ENCODE results near the gene HDX.
A peak's percentile ranks its signal among the peaks of the same experiment; 100 is the strongest.
"Not testable (repeated sequence)": the region's sequence is repeated elsewhere in the genome, so short reads cannot be mapped to it uniquely, and the experiment has no call there.

Gene HDX, protein sequence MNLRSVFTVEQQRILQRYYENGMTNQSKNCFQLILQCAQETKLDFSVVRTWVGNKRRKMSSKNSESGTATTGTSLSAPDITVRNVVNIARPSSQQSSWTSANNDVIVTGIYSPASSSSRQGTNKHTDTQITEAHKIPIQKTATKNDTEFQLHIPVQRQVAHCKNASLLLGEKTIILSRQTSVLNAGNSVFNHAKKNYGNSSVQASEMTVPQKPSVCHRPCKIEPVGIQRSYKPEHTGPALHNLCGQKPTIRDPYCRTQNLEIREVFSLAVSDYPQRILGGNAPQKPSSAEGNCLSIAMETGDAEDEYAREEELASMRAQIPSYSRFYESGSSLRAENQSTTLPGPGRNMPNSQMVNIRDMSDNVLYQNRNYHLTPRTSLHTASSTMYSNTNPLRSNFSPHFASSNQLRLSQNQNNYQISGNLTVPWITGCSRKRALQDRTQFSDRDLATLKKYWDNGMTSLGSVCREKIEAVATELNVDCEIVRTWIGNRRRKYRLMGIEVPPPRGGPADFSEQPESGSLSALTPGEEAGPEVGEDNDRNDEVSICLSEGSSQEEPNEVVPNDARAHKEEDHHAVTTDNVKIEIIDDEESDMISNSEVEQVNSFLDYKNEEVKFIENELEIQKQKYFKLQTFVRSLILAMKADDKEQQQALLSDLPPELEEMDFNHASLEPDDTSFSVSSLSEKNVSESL

GRCh38 chrX:84501798-84502628, at the start of gene HDX:
TSS of gene HDX (minus strand) at chrX:84502453. CDS start at chrX:84475397, 27,056 bp downstream.
- peak; percentile 80 to 91 for DNase-seq

DNA sequence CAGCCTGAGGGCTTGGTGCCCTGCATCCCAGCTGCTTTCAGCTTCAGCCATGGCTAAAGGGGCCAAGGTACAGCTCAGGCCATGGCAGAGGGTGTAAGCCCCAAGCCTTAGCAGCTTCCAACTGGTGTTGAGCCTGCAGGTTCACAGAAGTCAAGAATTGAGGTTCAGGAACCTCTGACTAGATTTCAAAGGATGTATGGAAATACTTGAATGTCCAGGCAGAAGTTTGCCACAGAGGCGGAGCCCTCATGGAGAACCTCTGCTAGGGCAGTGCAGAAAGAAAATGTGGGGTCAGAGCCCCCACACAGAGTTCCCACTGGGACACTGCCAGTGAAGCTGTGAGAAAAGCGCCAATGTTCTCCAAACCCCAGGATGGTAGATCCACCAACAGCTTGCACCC, 39.1 kb upstream of the HDX start:
- DNase-seq = not testable (repeated sequence)

DNA sequence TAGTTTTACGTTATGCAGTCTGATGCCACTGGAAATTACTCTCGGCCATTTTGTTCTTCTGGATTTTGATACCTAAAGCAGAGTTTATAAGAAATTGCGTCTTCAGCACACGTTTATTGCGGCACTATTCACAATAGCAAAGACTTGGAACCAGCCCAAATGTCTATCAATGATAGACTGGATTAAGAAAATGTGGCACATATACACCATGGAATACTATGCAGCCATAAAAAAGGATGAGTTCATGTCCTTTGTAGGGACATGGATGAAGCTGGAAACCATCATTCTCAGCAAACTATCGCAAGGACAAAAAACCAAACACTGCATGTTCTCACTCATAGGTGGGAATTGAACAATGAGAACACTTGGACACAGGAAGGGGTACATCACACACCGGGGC, 35.4 kb upstream of the HDX start:
- DNase-seq = not testable (repeated sequence)

DNA sequence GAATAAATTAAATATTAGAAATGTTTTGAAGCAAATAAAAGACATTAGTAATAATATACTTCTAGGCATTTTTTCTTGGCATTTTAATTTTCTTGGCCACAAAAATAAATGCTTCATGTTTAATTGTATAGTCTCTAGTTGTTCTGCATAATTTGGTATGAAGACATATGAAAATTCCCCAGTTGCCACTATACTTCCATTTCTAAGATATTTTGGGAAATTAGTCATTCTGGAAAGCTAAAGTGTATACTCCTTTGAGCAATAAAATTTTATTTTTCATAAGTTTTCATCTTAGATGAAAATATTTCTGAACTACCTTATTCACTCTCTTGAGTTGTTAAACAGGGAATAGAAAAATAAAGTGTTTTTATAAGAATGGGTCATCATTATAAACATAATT, 13.8 kb downstream of the HDX start:
- DNase-seq = no peak

DNA sequence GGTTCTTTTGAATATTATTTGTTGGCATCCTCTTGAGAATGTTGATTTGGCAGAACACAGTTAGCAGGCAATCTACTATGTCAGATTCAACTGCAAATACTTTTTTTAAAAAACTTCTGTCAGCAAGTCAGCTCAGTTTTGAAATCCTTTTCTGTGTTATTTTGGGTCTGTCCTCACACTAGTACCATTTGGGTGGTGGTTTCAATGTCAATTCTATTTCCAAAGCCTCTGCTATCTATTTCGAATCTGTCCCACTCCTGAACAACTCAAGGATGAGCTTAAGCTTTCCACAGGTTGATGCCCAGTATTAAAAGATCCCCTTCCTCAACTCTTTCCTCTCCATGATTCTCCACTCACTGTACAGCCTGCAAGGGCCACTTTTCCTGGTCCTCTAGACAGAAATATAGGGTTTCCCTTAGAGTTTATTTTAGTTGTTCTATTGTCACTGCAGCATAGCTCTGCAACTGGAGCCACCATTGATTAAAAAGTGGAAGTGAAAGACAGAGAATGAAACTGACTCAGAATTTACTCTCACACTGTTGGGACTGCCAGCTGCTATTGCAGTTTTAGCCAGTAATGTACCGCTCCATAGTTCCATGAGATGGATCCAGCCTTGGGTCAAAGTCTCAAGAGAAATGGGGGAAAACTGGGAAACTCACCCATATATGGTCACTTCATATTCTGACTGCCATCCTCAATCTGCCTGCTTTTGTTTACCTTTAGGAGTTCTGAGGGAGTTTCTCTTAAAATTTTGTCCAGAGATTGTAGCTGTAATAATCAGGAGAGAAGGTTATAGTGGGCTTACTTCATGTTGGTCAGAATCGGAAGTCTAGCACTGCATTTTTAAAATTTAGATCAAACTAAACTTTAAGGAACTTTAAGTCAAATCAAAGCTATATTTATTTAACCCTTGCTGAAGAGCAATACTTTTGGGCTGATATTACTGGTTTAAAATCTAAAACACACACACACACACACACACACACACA, 14.6 kb downstream of the HDX start:
- no peak for DNase-seq

GRCh38 chrX:84479086-84479485, 23.2 kb downstream of the HDX start:
- DNase-seq = no peak

- no peak for DNase-seq
Observed at GRCh38 chrX:84477114-84477513, 25.1 kb downstream of the HDX start.

GRCh38 chrX:84475596-84475995, 26.7 kb downstream of the HDX start:
- no peak for DNase-seq

DNA sequence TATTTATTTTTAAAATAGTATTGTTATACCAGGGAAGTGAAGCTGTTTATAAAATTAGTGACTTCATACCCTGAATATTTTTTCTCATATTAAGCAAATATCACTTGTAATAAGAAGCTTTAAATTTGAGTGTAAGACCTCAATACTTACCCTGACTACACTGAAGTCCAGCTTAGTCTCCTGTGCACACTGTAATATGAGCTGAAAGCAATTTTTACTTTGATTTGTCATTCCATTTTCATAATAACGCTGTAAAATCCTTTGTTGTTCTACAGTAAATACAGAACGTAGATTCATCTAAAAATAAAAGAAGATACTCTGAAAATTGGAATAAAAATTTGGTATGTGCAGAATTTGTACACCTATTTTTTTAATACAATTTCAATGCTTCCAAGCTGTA, 27.2 kb downstream of the HDX start:
- DNase-seq = no peak

GRCh38 chrX:84469226-84469625, 33.0 kb downstream of the HDX start:
- DNase-seq = peak in 1 of 2 experiments; percentile 21

- DNase-seq = no peak
Observed at GRCh38 chrX:84467898-84468297, 34.4 kb downstream of the HDX start.

DNA sequence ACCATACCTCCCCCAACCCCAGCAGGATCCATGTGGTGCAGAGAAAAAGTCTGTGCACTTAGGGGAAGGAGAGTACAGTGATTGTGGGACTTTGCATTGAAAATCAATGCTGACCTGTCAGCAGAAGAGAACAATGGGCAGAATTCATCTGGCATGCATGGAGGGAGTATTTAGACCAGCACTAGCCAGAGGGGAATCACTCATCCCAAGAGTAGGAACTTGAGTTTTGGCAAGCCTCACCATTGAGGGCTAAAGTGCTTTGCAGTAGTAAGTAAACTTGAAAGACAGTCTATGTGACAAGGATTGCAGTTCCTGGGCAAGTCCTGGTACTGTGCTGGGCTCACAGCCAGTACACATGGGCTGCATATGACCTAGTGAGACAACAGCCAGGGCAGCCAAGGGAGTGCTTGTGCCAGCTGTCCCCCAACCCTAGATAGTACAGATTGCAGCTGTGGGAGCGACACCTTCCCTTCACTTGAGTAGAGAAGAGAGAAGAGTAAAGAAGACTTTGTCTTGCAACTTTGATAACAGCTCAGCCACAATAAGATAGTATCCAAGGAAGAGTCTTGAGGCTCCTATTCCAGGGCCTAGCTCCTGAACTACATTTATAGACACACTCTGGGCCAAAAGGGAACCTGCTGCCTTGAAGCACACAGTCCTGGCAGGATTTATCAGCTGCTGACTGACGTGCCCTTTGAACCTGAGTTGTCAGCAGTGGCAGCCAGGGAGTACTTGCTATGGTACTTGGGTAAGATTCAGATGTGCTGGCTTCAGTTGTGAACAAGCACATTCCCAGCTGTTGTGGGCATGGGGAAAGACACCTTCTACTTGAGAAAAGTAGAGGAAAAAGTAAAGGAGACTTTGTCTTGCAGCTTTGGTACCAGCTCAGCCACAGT, 48.7 kb downstream of the HDX start:
- DNase-seq = no peak

DNA sequence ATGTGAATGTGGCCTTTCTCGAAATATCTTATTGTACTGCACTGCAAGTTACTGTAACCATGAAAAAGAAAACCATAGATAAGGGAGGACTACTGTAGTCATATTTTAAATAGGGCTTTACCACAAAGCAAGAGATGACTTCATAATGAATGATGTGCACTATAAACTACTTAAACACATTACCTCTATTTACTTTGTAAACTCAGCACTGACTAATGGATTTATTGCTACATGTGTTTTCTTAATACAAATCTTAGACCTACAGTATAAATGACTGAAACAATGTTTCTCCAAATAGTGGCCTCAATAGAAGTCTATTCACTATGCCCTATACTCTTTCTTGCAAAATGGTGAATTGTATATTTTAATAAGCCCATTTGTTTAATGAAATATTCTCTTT, 61.1 kb downstream of the HDX start:
- DNase-seq = no peak

- DNase-seq = no peak
Observed at GRCh38 chrX:84415140-84415539, 87.1 kb downstream of the HDX start.

DNA sequence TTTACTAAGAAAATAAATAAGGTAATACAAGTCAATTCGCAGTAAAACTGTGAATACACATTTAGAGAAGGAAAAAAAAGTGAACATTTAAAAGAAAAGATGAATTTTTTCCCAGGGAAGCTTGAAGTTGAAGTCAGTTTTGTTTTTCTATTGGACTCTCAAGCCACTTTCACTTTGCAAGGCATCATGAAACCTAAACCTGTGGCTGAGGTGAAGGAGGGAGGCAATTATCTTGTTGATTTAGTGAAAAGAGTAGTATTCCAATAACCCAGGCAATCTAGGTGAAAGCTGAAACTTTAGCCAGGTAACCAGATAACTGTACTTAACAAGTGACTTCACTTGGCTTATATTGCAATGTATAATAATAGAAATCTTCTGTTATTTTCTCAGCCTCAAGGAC, 138.6 kb downstream of the HDX start:
- no peak for DNase-seq

DNA sequence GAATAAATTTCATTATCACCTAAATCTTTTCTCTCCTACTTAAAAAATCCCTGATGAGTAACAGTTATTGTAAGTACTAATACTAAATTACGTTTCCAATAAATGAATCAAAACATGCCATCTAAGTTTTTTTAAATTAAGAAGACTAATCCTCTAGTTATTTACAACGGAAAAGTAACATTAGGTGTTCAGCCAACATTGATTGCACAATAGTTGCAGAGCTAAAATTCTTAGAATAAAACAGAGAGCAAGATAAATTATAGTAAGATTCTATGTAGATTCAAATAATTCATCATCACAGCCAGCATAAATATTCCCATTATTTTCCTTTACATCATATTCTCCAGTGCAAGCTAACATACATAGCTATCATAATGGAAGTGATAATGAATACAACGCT, 139.2 kb downstream of the HDX start:
- DNase-seq = no peak

GRCh38 chrX:84362184-84362838, 139.9 kb downstream of the HDX start:
- DNase-seq = no peak

GRCh38 chrX:84358271-84358670, 144.0 kb downstream of the HDX start:
- DNase-seq = no peak

DNA sequence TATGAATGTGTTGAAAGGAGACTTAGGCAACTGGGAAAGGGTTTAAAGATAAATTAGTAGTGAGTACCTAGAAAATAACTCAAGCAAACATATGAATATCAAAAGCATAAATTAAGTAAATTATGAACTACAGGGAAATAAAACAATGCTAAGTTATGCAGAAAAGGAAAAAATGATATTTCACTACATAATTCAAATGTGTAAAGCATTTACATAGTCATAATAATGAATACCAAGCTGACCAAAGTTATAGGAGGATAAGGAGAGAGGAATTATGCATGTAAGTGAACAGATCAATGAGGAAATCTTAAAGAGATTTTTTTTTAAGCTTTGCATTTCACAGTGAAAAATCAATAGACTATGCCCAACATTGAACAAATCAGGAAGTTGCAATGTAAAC, 145.0 kb downstream of the HDX start:
- DNase-seq = no peak

- no peak for DNase-seq
Observed at GRCh38 chrX:84340968-84341367, 161.3 kb downstream of the HDX start.

Data from NCI-H524 (cell line).